OCI-LY7 (cell line): ENCODE measurements around the gene CGB7. TPM values are rescaled to one million over a fixed set of nuclear protein-coding genes. Genes with fewer than 3 reads are reported as not detected.

Source experiments
- BruUV-seq: library from RNA; stranded (reverse); fragments of 400-500 nt; replicated peaks from 2 replicates; lab custom pipeline; 2021; lab: Mats Ljungman, UMichigan
- CTCF ChIA-PET: fragments of 300-600 bp; sonication (Branson Sonifier 250); formaldehyde crosslinking; loops from one replicate; lab custom pipeline; 2022; ENCODE audit warnings: antibody characterized with exemption; ENCODE audit not compliant: unreplicated experiment; lab: Charles Lee
- POLR2A ChIA-PET: fragments of 300-600 bp; sonication (Branson Sonifier 250); formaldehyde crosslinking; loops from one replicate; lab custom pipeline; 2022; ENCODE audit warnings: antibody characterized with exemption; lab: Charles Lee
- DNase-seq: peaks from one replicate; pipeline ENCODE4 v3.0.0-alpha.2; 2015; ENCODE audit warnings: low spot score
- H2AFZ ChIP-seq: fragments of 200-600 bp; sonication (generic), shearing (Covaris generic); 2 replicates; pipeline ENCODE4 v1.6.1; 2014; ENCODE audit warnings: mild to moderate bottlenecking, antibody characterized with exemption, low read length, moderate library complexity
- H3K27ac ChIP-seq: fragments of 200-600 bp; sonication (generic); 2 replicates; pipeline ENCODE4 v1.5.1; 2014; ENCODE audit warnings: mixed run types, low read depth, mild to moderate bottlenecking, moderate library complexity, low read length, inconsistent platforms; ENCODE audit not compliant: poor library complexity, severe bottlenecking
- H3K36me3 ChIP-seq: fragments of 200-600 bp; sonication (generic); 2 replicates; pipeline ENCODE4 v1.6.1; 2014; ENCODE audit warnings: mild to moderate bottlenecking, antibody characterized with exemption, low read length, moderate library complexity, mixed read lengths; ENCODE audit not compliant: insufficient read depth
- H3K4me1 ChIP-seq: fragments of 200-600 bp; sonication (generic); 2 replicates; pipeline ENCODE4 v1.5.1; 2014; ENCODE audit warnings: mild to moderate bottlenecking, low read length; ENCODE audit not compliant: insufficient read depth, poor library complexity, severe bottlenecking
- H3K4me2 ChIP-seq: fragments of 200-600 bp; sonication (generic); 2 replicates; pipeline ENCODE4 v1.6.1; 2014; ENCODE audit warnings: mild to moderate bottlenecking, low read length
- H3K4me3 ChIP-seq: fragments of 200-600 bp; sonication (generic); 2 replicates; pipeline ENCODE4 v1.5.1; 2014; ENCODE audit warnings: mild to moderate bottlenecking, low read depth, low read length; ENCODE audit not compliant: poor library complexity, severe bottlenecking
- H3K79me2 ChIP-seq: fragments of 200-600 bp; sonication (generic); 2 replicates; pipeline ENCODE4 v1.6.1; 2016; ENCODE audit warnings: low read depth, mild to moderate bottlenecking, low read length, moderate library complexity, mixed read lengths; ENCODE audit not compliant: insufficient read depth
- H3K9me2 ChIP-seq: fragments of 200-600 bp; sonication (generic); 2 replicates; pipeline ENCODE4 v1.6.1; 2016; ENCODE audit warnings: mild to moderate bottlenecking, low read length, mixed read lengths; ENCODE audit not compliant: insufficient read depth
- H3K9me3 ChIP-seq: fragments of 200-600 bp; sonication (generic); 2 replicates; pipeline ENCODE4 v1.6.1; 2014; ENCODE audit warnings: mild to moderate bottlenecking, mixed run types, low read length, mixed read lengths
- H4K20me1 ChIP-seq: fragments of 200-600 bp; sonication (generic); 2 replicates; pipeline ENCODE4 v1.6.1; 2014; ENCODE audit warnings: mild to moderate bottlenecking, antibody characterized with exemption, low read length, moderate library complexity, mixed read lengths; ENCODE audit not compliant: insufficient read depth
- EZH2phosphoT487 ChIP-seq: fragments of 200-600 bp; sonication (generic); IDR thresholded peaks from 2 replicates; pipeline ENCODE4 v1.6.1; 2018; ENCODE audit warnings: low read depth, borderline replicate concordance, mild to moderate bottlenecking, mixed run types, antibody characterized with exemption, low read length, moderate library complexity, mixed read lengths
- intact Hi-C: fragments of 100-400 bp; cut with micrococcal nuclease; formaldehyde crosslinking; loops from one replicate; pipeline ENCODE4 v1.10.0; 2022; ENCODE audit not compliant: unreplicated experiment
- total RNA-seq, 2 experiments: library from RNA; depleted of rRNA in 1 of 2; stranded (reverse); fragments of >200 nt in 1 of 2; shearing (Covaris generic) in 1 of 2; gene quantifications; 2 replicates each; pipeline ENCODE4 v1.2.3, GENCODE V29; 2014 to 2022
- TF ChIP-seq, protein P1 (sequence below): fragments of 200-600 bp; sonication (generic); conservative IDR thresholded peaks from 2 replicates; pipeline ENCODE4 v1.5.1; 2014; ENCODE audit warnings: mild to moderate bottlenecking, antibody characterized with exemption, low read length, moderate library complexity, mixed read lengths

Gene CGB7
- total RNA-seq, 2 experiments from 2014 or later = not detected

DNA sequence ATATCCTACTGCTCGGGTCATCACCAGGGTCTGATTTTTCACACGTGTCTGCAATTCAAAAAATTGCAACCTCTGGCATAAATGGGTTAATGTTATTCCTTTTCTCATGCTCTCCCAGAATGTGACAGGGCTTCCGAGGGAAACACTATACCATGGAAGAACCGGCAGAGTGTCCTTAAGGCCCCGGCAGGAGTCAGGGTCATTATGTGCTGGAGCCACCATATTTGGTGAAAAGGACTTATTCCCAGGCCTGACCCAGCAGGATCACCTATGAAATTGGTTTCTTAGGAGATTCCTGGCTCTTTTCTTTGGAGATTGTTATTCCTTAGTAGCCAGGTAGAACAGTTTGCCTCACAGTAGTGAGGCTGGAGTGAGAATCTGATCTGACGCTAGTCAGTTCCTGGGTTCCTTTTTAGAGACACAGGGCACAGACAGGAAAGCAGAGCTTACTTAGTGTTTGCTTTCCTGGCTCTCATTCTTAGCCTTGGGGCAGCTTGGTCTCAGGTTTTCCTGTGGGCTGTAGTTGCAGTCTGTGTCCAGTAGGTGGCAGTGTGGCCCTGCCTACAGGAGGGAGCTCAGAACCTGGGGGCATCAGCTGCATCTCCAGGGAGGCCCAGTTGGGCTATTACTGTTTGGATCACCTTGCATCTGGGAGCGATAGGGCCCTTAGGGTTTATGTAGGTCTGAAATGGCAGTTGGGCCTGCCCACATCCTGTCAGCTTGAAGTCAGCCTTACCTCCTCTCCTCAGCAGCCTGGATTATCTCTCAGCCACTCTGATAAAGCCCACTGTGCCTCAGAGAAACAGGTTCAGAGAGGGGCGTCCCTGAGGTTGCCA is 40.1 kb upstream of the CGB7 start:
- POLR2A ChIA-PET = interaction anchor here (0.5 kb wide), 1 partner anchor 23 kb away, joined by 4 read pairs; no protein-coding TSS in a partner anchor

GRCh38 chr19:49094505-49095482 is 37.2 kb upstream of the CGB7 start:
- CTCF ChIA-PET = interaction anchor here (1.0 kb wide), 1 partner anchor 12 kb away, joined by 4 read pairs; no protein-coding TSS in a partner anchor
- Histone ChIP-seq H3K79me2 (peaks cover 8% of the 10 kb centered on the region; the same call in 1 of the 2 replicates), H3K27ac (no peak overlapping the region), H3K4me1 (no peaks in the 10 kb centered on the region), H3K4me3 (no peak overlapping the region), H3K9me3 (no peaks in the 10 kb centered on the region), H3K4me2 (no peak overlapping the region), H3K36me3 (peaks cover 99% of the 10 kb centered on the region), H2AFZ (no peak overlapping the region), H4K20me1 (no peaks in the 10 kb centered on the region; the same call in 1 of the 2 replicates), H3K9me2 (no peaks in the 10 kb centered on the region)
- TF ChIP-seq, protein P1, sequence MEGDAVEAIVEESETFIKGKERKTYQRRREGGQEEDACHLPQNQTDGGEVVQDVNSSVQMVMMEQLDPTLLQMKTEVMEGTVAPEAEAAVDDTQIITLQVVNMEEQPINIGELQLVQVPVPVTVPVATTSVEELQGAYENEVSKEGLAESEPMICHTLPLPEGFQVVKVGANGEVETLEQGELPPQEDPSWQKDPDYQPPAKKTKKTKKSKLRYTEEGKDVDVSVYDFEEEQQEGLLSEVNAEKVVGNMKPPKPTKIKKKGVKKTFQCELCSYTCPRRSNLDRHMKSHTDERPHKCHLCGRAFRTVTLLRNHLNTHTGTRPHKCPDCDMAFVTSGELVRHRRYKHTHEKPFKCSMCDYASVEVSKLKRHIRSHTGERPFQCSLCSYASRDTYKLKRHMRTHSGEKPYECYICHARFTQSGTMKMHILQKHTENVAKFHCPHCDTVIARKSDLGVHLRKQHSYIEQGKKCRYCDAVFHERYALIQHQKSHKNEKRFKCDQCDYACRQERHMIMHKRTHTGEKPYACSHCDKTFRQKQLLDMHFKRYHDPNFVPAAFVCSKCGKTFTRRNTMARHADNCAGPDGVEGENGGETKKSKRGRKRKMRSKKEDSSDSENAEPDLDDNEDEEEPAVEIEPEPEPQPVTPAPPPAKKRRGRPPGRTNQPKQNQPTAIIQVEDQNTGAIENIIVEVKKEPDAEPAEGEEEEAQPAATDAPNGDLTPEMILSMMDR = no peak
- TF ChIP-seq EZH2phosphoT487 = no peak
- intact Hi-C loops = loop anchor here (5.0 kb wide), 2 partner anchors 113 to 133 kb away; no protein-coding TSS in a partner anchor
- POLR2A ChIA-PET = interaction anchor here (0.6 to 0.7 kb wide), 2 partner anchors 288 to 778 kb away, joined by 4 to 5 read pairs; no protein-coding TSS in a partner anchor
- no peak for DNase-seq
- BruUV-seq = no TSS peak

More for the DNA sequence above, 40.1 kb upstream of the CGB7 start:
- peak; percentile 80 for DNase-seq
- no peak overlapping the region for H3K4me3 ChIP-seq
- no peaks in the 10 kb centered on the region for H3K4me1 ChIP-seq
- BruUV-seq = no TSS peak
- H3K4me2 ChIP-seq = no peak overlapping the region
- intact Hi-C loops = loop anchor here (2.0 to 5.0 kb wide), 3 partner anchors 49 to 130 kb away; no protein-coding TSS in a partner anchor
- H3K36me3 ChIP-seq = peaks cover 97% of the 10 kb centered on the region
- TF ChIP-seq EZH2phosphoT487 = no peak
- TF ChIP-seq, protein P1 = peak; percentile 100
- H3K9me3 ChIP-seq = no peaks in the 10 kb centered on the region
- H4K20me1 ChIP-seq = no peaks in the 10 kb centered on the region; the same call in 1 of the 2 replicates
- no peaks in the 10 kb centered on the region for H3K9me2 ChIP-seq
- no peaks in the 10 kb centered on the region; the same call in 1 of the 2 replicates for H3K79me2 ChIP-seq
- CTCF ChIA-PET = interaction anchor here (0.6 to 2.1 kb wide), 3 partner anchors 10 to 128 kb away, joined by 3 to 6 read pairs (median 4); no protein-coding TSS in a partner anchor
- H2AFZ ChIP-seq = no peak overlapping the region
- no peak overlapping the region for H3K27ac ChIP-seq
